ENCODE data around the gene PARP3. TPM values are rescaled to one million over a fixed set of nuclear protein-coding genes. Genes with fewer than 3 reads are reported as not detected.

Gene PARP3
- total RNA-seq, 2 donors from 2014 or later: 22.9 to 27.1 TPM

- no peak for ATAC-seq (replicated peaks in 1 of 2)
- Mint-ChIP-seq H3K9me3 (no peaks in the 10 kb centered on the region), H3K27ac (no peak overlapping the region), H3K4me3 (no peak overlapping the region), H3K36me3 (ENCODE audit: insufficient read depth in 2 of 2) (peaks cover 0 to 2% of the 10 kb centered on the region in 2 donors), H3K4me1 (ENCODE audit: low read depth) (no peaks in the 10 kb centered on the region), H3K27me3 (ENCODE audit: low read depth) (peaks cover 7% of the 10 kb centered on the region)
- DNase-seq: no peak
These were observed 17.5 kb downstream of the PARP3 start for GRCh38 chr3:51959651-51960050.

- Mint-ChIP-seq H3K9me3 (no peaks in the 10 kb centered on the region), H3K27me3 (ENCODE audit: low read depth) (peaks cover 3% of the 10 kb centered on the region), H3K36me3 (ENCODE audit: insufficient read depth in 2 of 2) (peaks cover 0 to 2% of the 10 kb centered on the region in 2 donors), H3K4me3 (no peak overlapping the region), H3K27ac (no peak overlapping the region), H3K4me1 (ENCODE audit: low read depth) (no peaks in the 10 kb centered on the region)
- ATAC-seq (replicated peaks in 1 of 2) (no peak), DNase-seq (no peak)
These were observed 18.2 kb downstream of the PARP3 start for GRCh38 chr3:51960386-51960785.

GRCh38 chr3:51961011-51961410 is 18.8 kb downstream of the PARP3 start:
- peaks cover 0 to 2% of the 10 kb centered on the region in 2 donors for H3K36me3 Mint-ChIP-seq (ENCODE audit: insufficient read depth in 2 of 2)
- H3K27ac Mint-ChIP-seq: no peak overlapping the region
- H3K4me1 Mint-ChIP-seq (ENCODE audit: low read depth): no peaks in the 10 kb centered on the region
- H3K9me3 Mint-ChIP-seq: no peaks in the 10 kb centered on the region
- H3K27me3 Mint-ChIP-seq (ENCODE audit: low read depth): peaks cover 6% of the 10 kb centered on the region
- ATAC-seq (replicated peaks in 1 of 2): no peak
- H3K4me3 Mint-ChIP-seq: no peak overlapping the region
- DNase-seq: no peak

GRCh38 chr3:51961602-51962569 is 19.7 kb downstream of the PARP3 start:
- H3K36me3 Mint-ChIP-seq (ENCODE audit: insufficient read depth in 2 of 2): peaks cover 0 to 2% of the 10 kb centered on the region in 2 donors
- ATAC-seq (replicated peaks in 1 of 2) (no peak), DNase-seq (no peak)
- H3K4me3 Mint-ChIP-seq: no peak overlapping the region
- H3K27ac Mint-ChIP-seq: no peak overlapping the region
- no peaks in the 10 kb centered on the region for H3K9me3 Mint-ChIP-seq
- peaks cover 6% of the 10 kb centered on the region for H3K4me1 Mint-ChIP-seq (ENCODE audit: low read depth)
- H3K27me3 Mint-ChIP-seq (ENCODE audit: low read depth): peaks cover 6% of the 10 kb centered on the region

- DNase-seq (no peak), ATAC-seq (replicated peaks in 1 of 2) (no peak)
- Mint-ChIP-seq H3K27ac (no peak overlapping the region), H3K9me3 (no peaks in the 10 kb centered on the region), H3K4me1 (ENCODE audit: low read depth) (peaks cover 7% of the 10 kb centered on the region), H3K4me3 (no peak overlapping the region), H3K27me3 (ENCODE audit: low read depth) (peaks cover 6% of the 10 kb centered on the region), H3K36me3 (ENCODE audit: insufficient read depth in 2 of 2) (peaks cover 0 to 2% of the 10 kb centered on the region in 2 donors)
These were observed 20.8 kb downstream of the PARP3 start for GRCh38 chr3:51962854-51963530.

GRCh38 chr3:51963951-51964451 is 21.8 kb downstream of the PARP3 start:
- Mint-ChIP-seq H3K4me1 (ENCODE audit: low read depth) (peaks cover 15% of the 10 kb centered on the region), H3K27me3 (ENCODE audit: low read depth) (peaks cover 6% of the 10 kb centered on the region), H3K4me3 (no peak overlapping the region), H3K9me3 (no peaks in the 10 kb centered on the region), H3K36me3 (ENCODE audit: insufficient read depth in 2 of 2) (no peaks in the 10 kb centered on the region), H3K27ac (no peak overlapping the region)
- ATAC-seq (replicated peaks in 1 of 2) (no peak), DNase-seq (no peak)

GRCh38 chr3:51964521-51964920 is 22.4 kb downstream of the PARP3 start:
- Mint-ChIP-seq H3K4me1 (ENCODE audit: low read depth) (peaks cover 17% of the 10 kb centered on the region), H3K27me3 (ENCODE audit: low read depth) (peaks cover 6% of the 10 kb centered on the region), H3K9me3 (no peaks in the 10 kb centered on the region), H3K27ac (no peak overlapping the region), H3K4me3 (no peak overlapping the region), H3K36me3 (ENCODE audit: insufficient read depth in 2 of 2) (no peaks in the 10 kb centered on the region)
- ATAC-seq (replicated peaks in 1 of 2) (no peak), DNase-seq (no peak)

- DNase-seq (no peak), ATAC-seq (replicated peaks in 1 of 2) (no peak)
- Mint-ChIP-seq H3K4me3 (peak overlapping the region; percentile 81 to 83), H3K27ac (no peak overlapping the region), H3K27me3 (ENCODE audit: low read depth) (peaks cover 6% of the 10 kb centered on the region), H3K9me3 (no peaks in the 10 kb centered on the region), H3K36me3 (ENCODE audit: insufficient read depth in 2 of 2) (no peaks in the 10 kb centered on the region), H3K4me1 (ENCODE audit: low read depth) (peaks cover 17% of the 10 kb centered on the region)
These were observed 23.9 kb downstream of the PARP3 start for GRCh38 chr3:51966016-51966415.

- H3K9me3 Mint-ChIP-seq: no peaks in the 10 kb centered on the region
- peaks cover 17% of the 10 kb centered on the region for H3K4me1 Mint-ChIP-seq (ENCODE audit: low read depth)
- no peaks in the 10 kb centered on the region for H3K36me3 Mint-ChIP-seq (ENCODE audit: insufficient read depth in 2 of 2)
- H3K4me3 Mint-ChIP-seq: peak overlapping the region; percentile 81 to 83
- ATAC-seq (replicated peaks in 1 of 2) (no peak), DNase-seq (no peak)
- H3K27ac Mint-ChIP-seq: no peak overlapping the region
- peaks cover 6% of the 10 kb centered on the region for H3K27me3 Mint-ChIP-seq (ENCODE audit: low read depth)
These were observed 24.3 kb downstream of the PARP3 start for GRCh38 chr3:51966486-51966885.

- peak; percentile 73 to 77 for ATAC-seq (replicated peaks in 1 of 2)
- Mint-ChIP-seq H3K4me3 (peak overlapping the region; percentile 81 to 83), H3K9me3 (no peaks in the 10 kb centered on the region), H3K27me3 (ENCODE audit: low read depth) (peaks cover 6% of the 10 kb centered on the region), H3K36me3 (ENCODE audit: insufficient read depth in 2 of 2) (no peaks in the 10 kb centered on the region), H3K27ac (peak overlapping the region; percentile 7), H3K4me1 (ENCODE audit: low read depth) (peaks cover 17% of the 10 kb centered on the region)
- peak in 1 of 2 donors; percentile 58 for DNase-seq
These were observed 24.8 kb downstream of the PARP3 start for GRCh38 chr3:51966922-51967383.

GRCh38 chr3:51967384-51968169 is 25.4 kb downstream of the PARP3 start, which contains the start of gene PCBP4:
PCBP4 (minus strand) TSS chr3:51967454; CDS start chr3:51961240, 6,214 bp downstream.
- DNase-seq (peak; percentile 42 to 50), ATAC-seq (replicated peaks in 1 of 2) (peak; percentile 77 to 80)
- H3K4me3 Mint-ChIP-seq: peak within 1 kb of the TSS; percentile 89 to 91
- peaks cover 17% of the 10 kb centered on the region for H3K4me1 Mint-ChIP-seq (ENCODE audit: low read depth)
- no peaks in the 10 kb centered on the region for H3K9me3 Mint-ChIP-seq
- H3K27ac Mint-ChIP-seq: peak within 1 kb of the TSS; percentile 57
- H3K27me3 Mint-ChIP-seq (ENCODE audit: low read depth): peaks cover 6% of the 10 kb centered on the region
- H3K36me3 Mint-ChIP-seq (ENCODE audit: insufficient read depth in 2 of 2): no peaks in the 10 kb centered on the region

- H3K27me3 Mint-ChIP-seq (ENCODE audit: low read depth): peaks cover 6% of the 10 kb centered on the region
- H3K9me3 Mint-ChIP-seq: no peaks in the 10 kb centered on the region
- peaks cover 17% of the 10 kb centered on the region for H3K4me1 Mint-ChIP-seq (ENCODE audit: low read depth)
- H3K4me3 Mint-ChIP-seq: peak overlapping the region; percentile 89 to 91
- H3K27ac Mint-ChIP-seq: no peak overlapping the region
- H3K36me3 Mint-ChIP-seq (ENCODE audit: insufficient read depth in 2 of 2): no peaks in the 10 kb centered on the region
- ATAC-seq (replicated peaks in 1 of 2) (no peak), DNase-seq (no peak)
These were observed 26.1 kb downstream of the PARP3 start for GRCh38 chr3:51968170-51968775.

Measured in activated T-cell treated with anti-CD3 and anti-CD28 coated beads, Interleukin-2, amount 50 U/mL, for 72 hours (primary cell).